ENCODE results near the gene LRRC34. TPM values are rescaled to one million over a fixed set of nuclear protein-coding genes. Genes with fewer than 3 reads are reported as not detected.

The LRRC34 gene
- 0.86 and 1.7 TPM in 2 replicates for total RNA-seq

DNA sequence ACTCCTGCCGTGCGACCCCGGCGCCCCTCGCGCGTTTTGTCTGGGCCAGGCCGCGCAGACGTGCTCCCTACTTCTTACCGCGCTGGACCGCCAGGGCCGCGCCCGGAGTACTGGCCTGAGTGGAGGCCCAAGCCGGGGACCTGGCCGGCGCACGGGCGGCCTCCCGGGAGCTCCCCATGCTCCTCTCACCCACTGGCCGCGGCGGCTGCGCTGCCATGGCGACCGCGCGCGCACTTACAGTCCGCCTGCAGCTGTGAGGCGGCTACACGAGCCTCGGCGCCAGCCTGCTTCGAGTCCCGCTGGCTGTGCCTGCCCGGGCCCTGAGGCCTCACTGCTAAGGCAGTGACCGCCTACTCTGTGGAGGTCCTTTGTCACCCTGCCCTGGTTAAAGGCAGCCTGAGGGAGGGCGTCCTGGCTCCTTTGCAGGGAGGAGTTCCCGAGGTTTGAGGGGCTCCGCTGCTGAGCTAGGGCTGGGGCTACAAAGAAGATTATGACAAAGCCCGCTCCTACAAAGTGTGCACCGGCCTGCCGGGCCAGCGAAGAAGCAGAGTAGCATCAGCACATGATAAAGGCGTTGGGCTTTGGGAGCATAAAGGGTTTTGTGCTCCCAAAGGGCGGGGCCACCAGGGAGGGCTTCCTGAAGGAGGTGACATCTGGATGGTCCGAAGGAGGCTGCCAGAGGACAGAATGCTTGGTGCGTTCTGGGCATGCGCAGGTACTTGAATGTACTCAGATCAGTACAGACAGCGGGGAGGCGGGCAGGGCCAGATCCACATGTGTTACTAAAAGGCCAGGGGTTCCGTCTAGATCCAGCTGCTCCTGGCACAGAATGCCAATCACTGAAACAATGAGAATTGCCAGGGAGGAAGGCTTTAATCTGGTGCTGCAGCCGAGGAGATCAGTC, at the start of gene LRRC34, which contains the start of gene LRRIQ4:
LRRC34 (minus strand) TSS at position 573 of the 904 bp plus-strand sequence; CDS start at position 217, 356 bp downstream.
LRRIQ4 (plus strand) TSS at position 539 of the 904 bp plus-strand sequence. CDS start 9,052 bp downstream, outside the sequence.

DNA sequence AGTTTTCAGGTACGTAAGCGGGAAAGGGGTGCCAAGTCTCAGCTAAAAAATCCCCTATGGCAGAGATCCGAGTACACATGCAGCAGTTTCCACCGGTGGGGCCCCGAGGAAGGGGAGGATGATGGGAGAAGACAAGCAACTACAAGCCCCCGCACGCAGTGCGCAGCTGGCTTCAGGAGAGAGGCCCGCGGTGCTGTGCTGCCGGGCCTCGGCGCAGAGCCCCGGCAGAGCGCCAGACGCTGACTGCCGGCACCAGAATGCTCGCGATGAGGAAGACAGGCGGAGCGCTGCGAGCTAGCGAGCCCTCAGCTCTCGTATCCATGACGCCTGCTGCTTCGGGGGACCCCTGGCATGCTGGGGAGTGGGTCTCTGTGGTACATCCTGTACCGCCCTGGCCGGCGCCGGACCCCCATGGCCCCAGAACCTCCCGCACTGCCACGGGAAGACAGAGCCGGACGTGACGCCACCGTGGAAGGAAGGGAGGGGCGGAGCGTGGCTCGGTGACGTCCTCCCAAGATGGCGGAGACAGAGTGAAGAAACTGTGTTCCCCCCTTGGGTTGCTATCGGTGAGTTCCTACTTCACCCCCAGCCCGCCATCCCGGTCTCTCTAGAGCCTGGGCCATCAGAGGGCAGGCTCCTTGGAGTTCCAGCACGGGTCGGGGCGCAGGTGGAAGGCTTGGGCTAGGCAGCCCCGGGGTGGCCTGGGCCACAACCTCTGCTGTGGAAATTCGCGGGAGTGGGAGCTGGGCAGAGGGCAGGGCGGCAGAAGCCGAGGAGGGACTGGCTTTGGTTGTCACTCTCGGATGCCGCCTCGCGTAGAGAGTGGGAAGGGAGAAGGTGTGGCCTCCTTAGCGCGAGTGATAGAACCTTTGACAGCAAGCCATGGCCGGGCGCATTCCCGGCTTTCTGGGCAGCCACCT, 39.5 kb downstream of the LRRC34 start, which contains the start of gene MYNN:
MYNN (plus strand) TSS at position 500 of the 920 bp plus-strand sequence. CDS start 900 bp downstream, outside the sequence.

GRCh38 chr3:169769287-169770181, 43.2 kb downstream of the LRRC34 start, which contains the start of gene ACTRT3:
Gene ACTRT3 (minus strand): TSS chr3:169769561. CDS start chr3:169769520, 41 bp downstream.

GRCh38 chr3:169764882-169765612, 47.7 kb downstream of the LRRC34 start, which contains the start of gene TERC:
Gene TERC (minus strand): TSS chr3:169765060.

Other genes with a start within 250 kb of the LRRC34 start
- 73.0 and 108 TPM in 2 replicates for gene MECOM, start 149.2 kb downstream of the LRRC34 start, total RNA-seq
- gene TERC, start 47.8 kb downstream of the LRRC34 start, total RNA-seq: 19.6 and 290 TPM in 2 replicates
- gene ACTRT3, start 43.3 kb downstream of the LRRC34 start, total RNA-seq: 6.6 and 7.1 TPM in 2 replicates
- gene MYNN, start 39.5 kb downstream of the LRRC34 start, total RNA-seq: 23.8 and 31.3 TPM in 2 replicates
- gene LRRIQ4, start within 50 bp of the LRRC34 start, total RNA-seq: not detected in 2 replicates
- gene LRRC31, start 57.0 kb upstream of the LRRC34 start, total RNA-seq: not detected in 2 replicates
- gene SAMD7, start 98.7 kb upstream of the LRRC34 start, total RNA-seq: not detected in 2 replicates
- gene SEC62, start 153.9 kb upstream of the LRRC34 start, total RNA-seq: 38.6 and 60.9 TPM in 2 replicates
- under 0.01 TPM in 1 of 2 replicates, not detected in the other for gene GPR160, start 225.1 kb upstream of the LRRC34 start, total RNA-seq